ENCODE measurements around the gene SVOP.

SVOP gene

DNA sequence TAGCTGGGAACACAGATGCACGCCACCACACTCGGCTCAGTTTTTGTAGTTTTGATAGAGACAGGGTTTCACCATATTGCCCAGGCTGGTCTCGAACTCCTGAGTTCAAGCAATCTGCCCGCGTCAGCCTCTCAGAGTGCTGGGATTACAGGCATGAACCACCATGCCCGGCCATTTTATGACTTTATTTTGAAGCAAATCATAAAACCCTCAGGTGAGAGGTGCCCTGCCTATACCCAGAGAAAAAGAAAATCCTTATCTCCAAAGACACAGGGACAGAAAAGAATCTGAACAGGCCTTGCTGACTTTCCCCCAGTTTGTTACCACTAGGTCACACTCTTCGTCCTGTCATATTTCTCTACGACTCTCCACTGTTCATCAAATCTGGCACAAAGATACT is 92.2 kb downstream of the SVOP start:
- no peak for DNase-seq

DNA sequence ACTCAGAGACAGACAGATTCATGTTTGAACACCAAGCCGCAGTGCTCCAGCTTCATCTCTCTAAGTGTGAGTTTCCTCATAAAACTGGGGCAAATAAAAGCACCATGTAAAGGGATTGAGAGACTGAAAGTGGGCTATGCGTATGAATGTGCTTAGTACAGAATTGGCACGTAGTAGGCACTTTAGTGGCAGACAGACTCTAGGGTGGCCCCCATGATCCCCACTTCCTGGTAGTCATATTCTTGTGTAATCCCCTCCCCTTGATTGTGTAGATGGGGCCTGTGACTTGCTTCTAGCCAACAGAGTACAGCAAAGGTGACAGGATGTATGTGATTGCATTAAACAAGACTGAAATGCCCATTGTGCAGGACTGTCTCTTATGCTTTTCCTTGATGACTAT is 98.0 kb downstream of the SVOP start:
- DNase-seq, result no peak

DNA sequence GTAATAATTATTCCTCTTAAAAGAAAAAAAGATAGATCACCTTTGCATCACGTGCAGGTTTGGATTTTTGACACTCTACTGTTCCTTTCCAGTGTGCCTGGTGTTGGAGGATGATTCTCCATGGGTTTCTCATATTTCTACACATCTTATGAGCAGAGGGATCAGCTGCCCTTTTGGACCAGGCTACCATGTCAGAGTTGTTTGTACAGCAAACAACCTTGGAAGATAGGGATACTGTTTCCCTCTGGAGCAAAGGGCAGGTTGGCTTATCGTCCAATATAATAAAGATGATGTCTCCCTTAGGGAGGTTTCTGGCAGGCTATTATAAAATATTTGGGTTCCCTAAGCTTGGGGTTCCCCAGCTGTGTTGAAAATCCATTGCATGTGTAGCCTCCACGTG is 98.9 kb downstream of the SVOP start:
- no peak for DNase-seq

DNA sequence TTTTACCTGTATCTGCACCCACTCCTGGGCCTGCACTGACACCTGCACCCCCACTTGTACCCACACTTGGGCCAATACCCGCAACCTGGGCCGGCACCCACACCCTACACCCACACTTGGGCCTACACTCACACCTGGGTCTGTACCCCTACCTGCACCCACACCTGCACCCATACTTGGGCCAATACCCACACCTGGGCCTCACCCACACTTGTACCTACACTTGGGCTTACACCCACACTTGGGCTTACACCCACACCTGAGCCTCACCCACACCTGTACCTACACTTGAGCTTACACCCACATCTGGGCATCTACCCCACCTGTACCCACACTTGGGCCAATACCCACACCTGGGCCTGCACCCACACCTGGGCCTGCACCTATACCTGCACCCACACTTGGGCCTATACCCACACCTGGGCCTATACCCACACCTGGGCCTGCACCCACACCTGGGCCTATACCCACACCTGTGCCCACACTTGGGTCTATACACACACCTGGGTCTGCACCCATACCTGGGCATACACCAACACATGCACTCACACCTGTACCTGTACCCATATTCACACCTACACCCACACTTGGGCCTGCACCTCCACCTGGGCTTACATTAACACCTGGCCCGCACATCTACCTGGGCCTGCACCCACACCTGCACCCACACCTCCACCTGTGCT is 101.8 kb downstream of the SVOP start:
- DNase-seq, result no peak

DNA sequence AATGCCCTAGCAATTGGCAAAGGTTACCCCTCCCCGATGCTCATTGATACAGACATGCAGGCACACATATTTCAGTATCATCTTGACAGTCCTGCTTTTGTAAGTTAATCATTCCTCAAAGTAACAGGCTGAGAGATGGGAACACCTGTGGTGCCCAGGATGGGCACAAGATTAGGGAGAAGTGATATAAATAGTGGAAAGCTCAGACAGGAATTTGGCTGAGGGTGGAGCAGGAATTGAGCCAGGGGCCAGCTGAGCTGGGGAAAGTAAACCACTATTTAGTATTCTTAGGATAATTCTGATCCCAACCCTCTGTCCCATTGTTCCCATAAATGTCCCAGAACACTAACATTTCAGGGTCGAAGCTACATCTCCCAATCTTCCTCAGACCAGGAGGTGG is 102.7 kb downstream of the SVOP start:
- DNase-seq, result no peak

DNA sequence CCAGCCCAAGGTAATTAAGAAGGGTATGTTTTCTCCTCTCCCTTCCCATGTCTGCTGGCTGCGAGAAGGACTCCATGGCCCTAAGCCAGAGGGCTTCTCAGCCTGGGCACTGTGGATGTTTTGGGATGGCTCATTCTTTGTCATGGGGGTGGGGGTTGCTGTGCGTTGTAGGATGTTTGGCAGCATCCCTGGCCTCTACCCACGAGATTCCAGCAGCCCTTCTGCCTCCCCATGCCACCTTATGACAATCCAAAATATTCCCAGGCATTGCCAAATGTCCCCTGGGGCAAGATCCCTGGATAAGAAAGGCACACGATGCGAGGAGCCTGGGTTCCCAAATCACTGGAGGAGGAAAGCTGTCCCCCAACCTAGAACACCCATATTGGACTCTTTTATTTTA is 104.5 kb downstream of the SVOP start:
- no peak for DNase-seq

DNA sequence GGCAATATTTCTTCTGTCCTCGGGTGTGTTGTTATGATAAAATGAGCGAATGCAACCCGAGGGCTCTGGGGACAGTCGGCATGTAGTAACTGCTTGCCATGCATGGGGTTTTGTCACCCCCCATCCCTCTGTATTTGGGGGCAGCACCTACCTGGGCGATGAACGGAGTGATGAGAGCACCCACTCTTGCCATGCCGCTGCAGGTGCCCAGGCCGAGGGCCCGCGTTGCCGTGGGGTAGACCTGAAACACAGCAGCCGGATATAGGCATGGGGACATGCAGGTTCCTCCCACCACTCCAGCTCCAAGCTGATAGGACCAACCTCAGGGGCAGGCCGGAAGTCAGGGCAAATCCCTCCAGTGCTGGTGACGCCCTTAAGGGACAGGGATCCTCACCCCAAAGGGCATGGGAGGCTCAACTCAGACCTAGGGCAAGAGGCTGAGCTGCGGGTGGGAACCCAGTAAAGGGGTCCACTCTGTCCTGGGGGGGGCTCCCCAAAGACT is 105.2 kb downstream of the SVOP start:
- no peak for DNase-seq

DNA sequence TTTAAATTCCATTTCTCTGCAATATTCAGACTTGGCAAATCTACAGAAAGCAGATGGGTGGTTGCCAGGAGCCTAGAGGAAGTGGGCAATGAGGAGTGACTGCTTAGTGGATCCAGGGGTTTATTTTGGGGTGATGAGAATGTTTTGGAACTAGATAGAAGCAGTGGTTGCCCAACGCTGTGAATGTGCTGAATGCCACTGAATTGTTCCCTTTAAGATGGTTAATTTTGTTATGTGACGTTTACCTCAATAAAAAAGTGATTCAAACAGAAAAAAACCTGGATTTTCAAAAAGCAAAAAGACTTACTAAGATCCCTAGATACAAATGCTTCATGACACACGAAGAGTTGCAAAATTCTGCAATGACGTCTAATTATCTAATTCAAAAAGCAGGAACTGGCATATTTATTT is 106.7 kb downstream of the SVOP start:
- DNase-seq, result no peak

DNA sequence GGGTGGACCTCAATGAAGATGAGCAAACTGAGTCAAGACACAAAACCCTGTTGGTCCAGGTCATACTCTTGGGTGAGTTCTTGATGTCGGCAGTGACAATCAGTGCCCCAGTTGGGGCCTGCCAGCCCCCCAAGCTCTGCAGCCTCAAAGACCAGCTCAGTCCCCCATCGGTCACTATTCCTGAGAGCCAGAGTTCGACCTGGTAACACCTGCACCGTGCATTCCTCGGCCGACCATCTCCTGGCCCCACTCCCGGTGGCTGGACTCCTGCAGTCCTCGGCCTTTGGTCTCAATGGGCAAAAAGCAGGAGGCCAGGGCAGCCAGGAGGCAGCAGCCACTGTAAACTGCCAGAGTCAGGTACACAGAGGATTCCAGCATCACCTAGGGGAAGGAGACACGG is 108.5 kb downstream of the SVOP start:
- no peak for DNase-seq

DNA sequence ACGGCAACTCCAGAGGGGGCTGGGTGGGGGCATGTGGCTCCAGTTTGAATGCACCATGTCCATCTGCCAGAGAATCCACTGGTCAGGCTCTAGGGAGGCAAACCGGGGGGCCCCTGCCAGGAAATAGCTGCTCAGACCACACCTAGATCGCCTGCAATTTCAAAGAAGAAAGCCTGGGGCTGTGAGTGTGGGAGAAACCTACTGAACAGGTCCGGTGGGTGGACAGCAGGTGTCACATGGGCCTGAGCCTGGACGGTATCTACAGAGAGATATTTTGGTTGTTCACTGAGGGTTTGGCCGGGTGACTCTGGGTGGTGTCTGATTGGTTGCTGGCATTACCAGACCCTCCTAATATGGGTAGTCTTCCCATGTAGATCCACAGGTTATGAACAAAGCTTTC is 109.0 kb downstream of the SVOP start:
- no peak for DNase-seq

DNA sequence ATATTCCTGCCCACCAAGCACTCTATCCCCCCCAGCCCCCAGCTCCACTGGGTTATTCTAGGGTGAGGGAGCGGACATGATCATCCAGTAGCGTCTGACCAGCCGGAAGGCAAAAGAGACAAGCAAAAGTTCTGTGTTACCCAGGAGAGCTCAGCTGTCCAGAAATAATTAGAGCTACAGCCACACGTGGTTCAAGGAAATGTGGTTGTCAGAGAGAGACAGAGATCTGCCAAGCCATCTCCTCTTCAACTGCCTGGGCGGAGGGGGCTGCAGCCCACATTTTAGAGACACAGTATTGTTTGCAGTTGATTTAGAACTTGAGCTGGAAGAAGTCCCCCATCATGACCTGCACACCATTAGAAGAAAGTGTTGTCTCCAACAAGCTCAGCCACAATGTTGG is 110.5 kb downstream of the SVOP start:
- DNase-seq, result no peak

DNA sequence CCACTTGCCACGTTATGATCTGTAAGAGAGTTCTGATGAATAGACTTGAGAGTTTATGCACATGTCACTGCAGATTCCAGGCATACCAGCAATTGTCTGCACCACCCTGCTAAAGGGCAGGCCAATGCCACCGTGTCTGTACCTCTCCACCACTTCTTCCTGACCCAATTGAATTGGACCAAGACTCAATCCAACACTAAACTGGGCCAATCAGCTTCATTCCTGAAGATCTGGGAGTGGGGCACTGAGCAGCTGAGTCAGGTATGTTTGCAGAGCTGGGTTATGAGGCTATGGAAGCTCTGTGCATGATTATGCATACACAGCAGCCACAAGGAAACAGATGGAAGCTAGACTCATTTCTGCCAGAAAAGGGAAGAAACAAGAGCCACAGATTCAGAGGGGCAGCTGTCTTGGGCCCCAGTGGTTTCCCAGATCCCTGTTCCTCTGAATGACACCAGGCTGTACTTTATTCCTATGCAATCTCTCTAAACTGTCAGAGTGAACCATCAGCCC is 113.0 kb downstream of the SVOP start:
- no peak for DNase-seq

DNA sequence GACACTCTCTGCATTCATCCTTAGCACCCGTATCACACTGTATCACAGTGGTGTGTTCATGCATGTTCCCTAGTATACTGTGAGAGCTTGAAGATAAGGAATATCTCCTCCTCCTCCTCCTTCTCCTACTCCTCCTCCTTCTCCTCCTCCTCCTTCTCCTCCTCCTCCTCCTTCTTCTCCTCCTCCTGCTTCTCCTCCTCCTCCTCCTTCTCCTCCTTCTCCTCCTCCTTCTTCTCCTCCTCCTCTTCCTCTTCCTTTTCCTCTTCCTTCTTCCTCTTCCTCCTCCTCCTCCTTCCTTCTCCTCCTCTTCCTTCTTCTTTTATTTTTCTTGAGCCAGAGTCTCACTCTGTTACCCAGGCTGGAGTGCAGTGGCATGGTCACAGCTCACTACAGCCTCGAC is 113.9 kb downstream of the SVOP start:
- DNase-seq, result no peak

DNA sequence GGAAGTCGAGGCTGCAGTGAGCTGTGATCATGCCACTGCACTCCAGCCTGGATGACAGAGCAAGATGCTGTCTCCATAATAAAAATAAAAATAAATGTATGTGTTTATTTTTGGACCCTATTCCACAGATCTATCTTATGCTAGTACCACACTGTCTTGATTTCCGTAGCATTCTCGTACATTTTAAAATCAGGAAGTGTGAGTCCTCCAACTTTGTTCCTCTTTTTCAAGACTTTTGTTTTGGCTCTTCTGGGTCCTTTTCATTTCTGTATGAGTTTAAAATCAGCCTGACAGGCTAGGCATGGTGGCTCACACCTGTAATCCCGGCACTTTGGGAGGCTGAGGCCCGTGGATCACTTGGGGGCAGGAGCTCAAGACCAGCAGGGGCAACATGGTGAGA is 115.1 kb downstream of the SVOP start:
- DNase-seq, result no peak

DNA sequence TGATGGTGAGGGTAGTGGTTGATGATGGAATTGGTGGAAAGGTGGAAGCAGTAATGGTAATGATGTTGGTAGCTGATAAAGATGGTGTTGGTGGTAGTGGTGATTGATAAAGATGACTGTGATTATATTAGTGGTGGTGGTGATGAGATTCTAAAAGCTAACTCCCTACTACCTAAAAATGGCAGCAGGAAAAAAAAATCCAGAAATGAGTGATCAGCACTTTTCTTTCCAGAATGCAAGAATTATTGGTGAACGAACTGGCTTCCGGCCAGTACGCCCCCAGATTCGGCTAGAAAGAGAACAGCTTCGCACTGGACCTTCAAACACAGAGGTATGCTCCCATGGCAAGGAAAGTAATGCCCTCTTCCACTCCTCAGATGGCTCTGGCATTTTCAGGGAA is 121.7 kb downstream of the SVOP start:
- DNase-seq, result no peak

DNA sequence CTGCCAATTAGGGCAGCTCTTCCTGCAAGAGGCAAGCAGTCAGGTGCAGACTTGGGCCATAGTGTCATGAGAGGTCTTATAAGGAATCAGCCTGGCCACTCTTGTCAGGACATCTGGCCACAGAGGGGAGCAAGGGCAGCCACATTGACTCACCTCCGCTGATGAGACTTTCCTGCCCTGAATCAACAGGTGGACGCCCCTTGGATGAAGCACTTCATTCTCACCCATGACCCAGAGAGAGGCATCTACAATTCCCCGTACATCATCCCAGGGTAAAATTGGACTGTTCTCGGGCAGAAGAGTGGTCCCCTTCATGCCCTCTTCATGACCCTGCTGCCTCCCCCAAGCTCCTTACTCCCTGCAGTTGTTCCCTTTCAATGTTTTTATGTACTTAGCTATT is 124.1 kb downstream of the SVOP start:
- no peak for DNase-seq

DNA sequence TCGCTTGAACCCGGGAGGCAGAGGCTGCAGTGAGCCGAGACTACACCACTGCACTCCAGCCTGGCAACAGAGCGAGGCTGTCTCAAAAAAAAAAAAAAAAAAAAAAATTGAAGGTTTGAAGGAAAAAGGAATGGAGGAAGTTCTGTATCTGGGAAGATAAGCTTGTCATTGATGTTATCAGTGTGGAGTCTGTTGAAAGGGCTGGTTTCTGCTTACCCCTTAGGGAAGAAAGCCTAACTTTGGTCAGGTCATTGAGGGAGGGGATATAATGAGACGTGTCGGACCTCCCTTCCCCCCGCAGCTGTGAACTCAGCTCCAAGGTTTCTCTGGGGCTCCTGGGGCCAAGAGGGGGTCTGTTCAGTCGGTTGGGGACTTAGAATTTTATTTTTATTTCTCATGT is 124.5 kb downstream of the SVOP start:
- DNase-seq, result no peak

DNA sequence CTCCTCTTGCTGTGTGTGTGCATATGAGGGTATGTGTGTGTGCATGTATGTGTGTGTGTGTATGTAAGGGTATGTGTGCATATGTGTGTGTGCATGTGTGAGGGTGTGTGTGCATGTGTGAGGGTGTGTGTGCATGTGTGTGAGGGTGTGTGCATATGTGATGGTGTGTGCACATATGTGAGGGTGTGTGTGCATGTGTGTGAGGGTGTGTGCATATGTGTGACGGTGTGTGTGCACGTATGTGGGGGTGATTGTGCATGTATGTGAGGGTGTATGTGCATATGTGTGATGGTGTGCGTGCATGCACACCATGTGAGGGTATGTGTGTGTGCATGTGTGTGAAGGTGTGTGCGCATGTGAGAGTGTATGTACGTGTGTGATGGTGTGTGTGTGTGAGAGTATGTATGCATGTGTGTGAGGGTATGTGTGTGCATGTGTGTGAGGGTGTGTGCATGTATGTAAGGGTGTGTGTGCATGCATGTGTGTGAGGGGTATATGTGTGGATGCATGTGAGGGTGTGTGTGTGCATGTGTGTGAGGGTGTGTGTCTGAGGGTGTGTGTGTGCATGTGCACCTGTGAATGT is 125.6 kb downstream of the SVOP start:
- DNase-seq, result no peak

DNA sequence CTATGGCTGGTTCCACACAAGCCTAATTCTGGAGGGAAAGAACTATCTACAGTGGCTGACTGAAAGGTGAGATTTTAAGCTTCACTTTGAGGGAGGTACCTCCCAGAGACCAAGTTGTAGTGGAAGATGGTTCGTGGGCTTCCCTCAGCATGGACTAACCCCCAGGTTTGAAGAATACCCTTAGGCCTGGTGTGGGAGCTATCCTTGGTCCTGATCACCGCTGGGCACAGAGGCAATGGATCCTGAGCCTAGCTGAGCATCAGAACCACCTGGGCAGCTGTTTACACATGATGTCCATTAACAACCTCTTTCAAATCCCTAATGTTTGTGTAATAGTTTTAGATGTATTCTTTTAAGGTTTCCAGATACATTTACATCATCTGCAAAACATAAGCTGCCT is 130.7 kb downstream of the SVOP start:
- DNase-seq, result no peak

DNA sequence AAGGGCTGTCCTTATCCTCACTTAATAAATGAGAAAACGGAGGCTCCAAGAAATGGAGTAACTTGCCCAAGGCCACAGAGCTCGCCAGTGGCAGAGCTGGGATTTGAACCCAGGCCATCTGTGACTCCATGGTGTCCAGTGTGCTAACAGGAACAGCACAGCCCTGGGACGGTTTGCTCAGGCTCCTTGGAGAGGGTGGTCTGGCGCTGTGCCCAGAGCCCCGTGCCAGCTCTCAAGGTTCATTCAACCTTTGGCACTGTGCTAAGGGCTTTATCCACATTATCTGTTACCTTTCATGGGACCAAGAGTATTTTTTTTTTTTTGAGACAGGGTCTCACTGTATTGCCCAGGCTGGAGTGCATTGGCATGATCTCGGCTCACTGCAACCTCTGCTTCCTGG is 132.8 kb downstream of the SVOP start:
- no peak for DNase-seq

DNA sequence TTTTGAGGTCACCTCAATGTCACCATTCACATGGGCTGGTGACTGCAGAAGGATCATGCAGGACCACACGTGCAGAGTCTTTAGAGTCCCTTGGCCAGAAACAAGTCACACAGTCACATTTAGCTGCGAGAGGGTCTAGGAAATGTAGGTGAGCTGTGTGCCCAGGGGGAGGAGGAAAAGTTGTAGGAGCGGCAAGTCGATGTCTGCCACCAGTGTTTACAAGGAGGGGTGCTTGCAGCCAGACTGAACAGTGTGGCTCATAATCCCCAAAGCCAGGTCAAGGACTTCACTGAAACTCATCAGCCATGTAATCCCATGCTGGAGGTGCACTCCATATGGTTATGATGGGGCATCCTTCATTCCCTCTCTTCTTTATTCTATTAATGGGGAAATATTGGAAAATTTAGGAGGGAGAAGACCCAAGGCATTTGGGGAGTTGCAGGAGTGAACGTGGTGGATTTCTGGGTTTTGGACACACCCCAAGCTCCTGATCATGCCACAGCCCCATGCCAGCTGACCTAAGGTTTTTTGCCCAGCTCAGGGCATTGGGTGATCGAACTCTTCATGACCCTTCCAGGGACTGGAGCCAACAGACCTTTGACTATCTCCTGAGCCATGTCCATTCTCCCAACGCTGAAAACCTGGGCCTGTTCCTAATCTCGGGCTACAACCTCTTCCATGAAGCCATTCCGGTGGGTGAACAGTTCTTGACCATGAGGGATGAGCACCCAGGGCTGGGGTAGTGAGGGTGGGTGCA is 133.8 kb downstream of the SVOP start:
- DNase-seq, result no peak

DNA sequence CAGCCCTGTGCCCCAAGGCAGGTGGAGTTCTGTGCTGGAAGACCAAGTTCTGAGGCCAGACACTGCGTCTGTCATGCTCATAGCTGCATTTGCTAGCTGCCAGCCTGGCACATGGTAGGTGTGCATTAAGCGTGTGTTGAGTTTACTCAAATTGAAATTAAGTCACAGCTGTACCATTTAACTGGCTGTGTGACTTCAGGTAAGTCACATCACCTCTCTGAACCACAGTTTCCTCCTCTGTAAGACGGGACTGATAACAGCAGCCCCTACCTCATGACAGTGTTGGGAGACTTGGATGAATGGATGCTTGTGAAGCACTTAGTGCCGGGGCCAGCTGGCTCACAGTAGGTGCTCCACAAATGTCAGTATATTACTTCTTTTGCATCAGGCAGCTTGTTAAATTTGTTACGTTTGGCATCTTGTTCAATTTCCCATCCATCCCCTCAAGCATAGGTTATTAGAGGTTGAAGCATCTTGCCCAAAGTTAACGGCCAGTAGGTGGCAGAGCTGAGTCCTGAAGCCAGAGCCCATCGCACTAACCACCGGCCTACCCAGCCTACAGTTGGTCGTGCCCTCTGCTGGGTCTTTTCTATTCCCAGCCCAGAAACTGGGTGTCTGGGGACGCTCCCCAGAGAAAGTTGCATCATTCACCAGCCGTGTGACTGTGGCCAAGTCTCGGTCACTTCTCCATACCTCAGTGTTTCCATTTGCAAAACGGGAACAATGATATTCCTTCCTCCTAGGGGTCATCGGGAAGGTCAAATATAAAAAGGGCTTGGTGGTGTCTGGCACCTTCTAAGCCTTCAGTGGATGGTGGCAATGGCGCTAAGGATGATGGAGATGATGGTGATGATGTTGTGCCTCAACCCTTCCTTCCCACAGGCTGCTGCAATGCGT is 136.5 kb downstream of the SVOP start:
- DNase-seq, result peak; percentile 76

DNA sequence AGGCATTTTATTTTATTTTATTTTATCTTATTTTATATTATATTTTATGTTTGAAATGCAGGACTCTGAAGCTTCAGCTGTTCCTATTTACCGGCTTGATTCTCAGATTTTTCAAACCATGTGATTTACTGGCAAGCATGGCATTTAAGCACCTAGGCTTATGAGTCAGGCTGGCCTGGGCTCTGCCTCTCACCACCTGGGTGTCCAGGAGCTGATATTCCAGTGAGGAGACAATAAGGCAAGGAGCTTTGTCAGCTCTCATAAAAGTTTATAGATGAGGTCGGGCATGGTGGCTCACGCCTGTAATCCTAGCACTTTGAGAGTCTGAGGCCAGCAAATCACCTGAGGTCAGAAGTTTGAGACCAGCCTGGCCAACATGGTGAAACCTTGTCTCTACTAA is 138.9 kb downstream of the SVOP start:
- no peak for DNase-seq

Measured in stimulated activated CD4-positive, alpha-beta T cell treated with anti-CD3 and anti-CD28 coated beads, Interleukin-4, amount 100 ng/mL, for 24 hours (primary cell).